ENCODE measurements around the gene MAFG.
A peak's percentile ranks its signal among the peaks of the same experiment; 100 is the strongest.

MAFG gene

DNA sequence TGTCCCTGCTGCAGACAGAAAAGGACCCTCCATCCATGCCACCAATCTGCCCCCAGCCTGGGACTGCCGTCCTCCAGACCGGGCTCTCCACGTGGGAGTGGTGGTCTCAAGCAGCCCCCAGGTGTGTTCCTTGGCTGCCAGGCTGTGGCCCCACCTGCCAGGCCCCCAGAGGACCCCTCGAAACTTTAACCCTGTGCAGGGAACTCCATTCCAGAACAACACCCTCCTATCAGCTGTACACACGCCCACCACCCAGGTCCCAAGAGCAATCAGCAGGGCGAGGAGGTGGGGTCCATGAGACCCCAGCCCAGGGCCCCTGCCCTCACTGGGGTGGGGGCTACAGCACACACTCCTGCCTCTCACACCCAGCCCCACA lies 8.2 kb upstream of the MAFG start:
- Histone ChIP-seq H4K20me1 (ENCODE audit: insufficient read depth, low read length, poor library complexity, severe bottlenecking) (no peaks in the 10 kb centered on the region), H2AFZ (ENCODE audit: low read length) (no peak overlapping the region), H3K4me3 (ENCODE audit: low read length, poor library complexity, severe bottlenecking) (no peak overlapping the region), H3K4me2 (ENCODE audit: low read depth, low read length, poor library complexity, severe bottlenecking) (peak overlapping the region; percentile 73), H3K79me2 (ENCODE audit: insufficient read depth, low read length) (peaks cover 6% of the 10 kb centered on the region; the same call in 1 of the 2 replicates), H3K9ac (ENCODE audit: low read depth, low read length, poor library complexity, severe bottlenecking) (peak overlapping the region; percentile 36), H3K9me2 (replicated peaks; ENCODE audit: low read depth, low read length) (no peaks in the 10 kb centered on the region), H3K27me3 (ENCODE audit: insufficient read depth, low read length, poor library complexity, severe bottlenecking) (no peaks in the 10 kb centered on the region), H3K9me3 (ENCODE audit: insufficient read depth, low read depth, low read length) (no peaks in the 10 kb centered on the region), H3K36me3 (ENCODE audit: insufficient read depth, low read length) (no peaks in the 10 kb centered on the region), H3F3A (ENCODE audit: low read depth) (no peaks in the 10 kb centered on the region), H3K4me1 (ENCODE audit: insufficient read depth, low read length, poor library complexity, severe bottlenecking) (peaks cover 10% of the 10 kb centered on the region)
- no peak for TF ChIP-seq CTCF (conservative IDR thresholded peaks at IDR 0.05; ENCODE audit: low read length)
- TF ChIP-seq EZH2phosphoT487 (IDR thresholded peaks at IDR 0.05; ENCODE audit: borderline replicate concordance), result no peak

DNA sequence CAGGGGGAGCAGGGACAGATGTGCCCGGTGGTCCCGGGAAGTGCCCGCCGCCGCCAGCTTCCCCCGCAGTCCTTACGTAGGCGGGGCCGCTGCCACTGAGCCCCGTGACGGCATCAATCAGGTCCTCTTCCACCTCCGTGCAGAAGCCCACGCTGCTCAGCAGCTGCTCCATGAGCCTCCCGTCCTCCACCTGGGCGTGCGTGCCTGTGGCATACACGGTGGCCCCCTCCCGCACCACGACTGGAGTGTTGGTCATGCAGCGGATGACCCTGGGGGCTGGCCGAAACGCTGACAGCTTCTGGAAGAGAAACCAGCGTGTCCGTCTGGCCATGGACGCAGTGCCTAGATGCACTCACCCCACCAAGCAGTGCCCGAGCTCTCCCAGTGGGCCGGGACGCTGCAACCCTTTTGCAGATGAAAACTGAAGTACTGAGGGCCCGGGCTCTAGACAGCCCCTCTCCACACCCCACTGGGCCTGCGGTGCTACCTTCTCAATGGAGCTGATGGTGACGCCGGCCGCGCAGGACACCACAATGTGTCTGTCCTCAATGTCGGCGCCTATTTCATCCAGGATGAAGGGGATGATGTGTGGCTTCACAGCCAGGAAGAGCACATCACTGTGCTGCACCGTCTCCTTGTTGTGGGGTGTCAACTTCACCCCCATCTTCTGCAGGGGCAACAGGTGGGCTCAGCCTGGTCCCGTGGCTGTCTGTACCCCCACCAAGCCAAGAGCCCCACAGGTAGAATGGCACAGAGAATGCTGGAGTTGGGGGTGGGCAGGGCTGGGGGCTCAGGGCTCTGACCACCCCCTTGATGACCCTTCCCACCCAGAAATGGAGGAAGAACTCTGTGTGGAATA lies 7.5 kb upstream of the MAFG start:
- TF ChIP-seq CTCF (conservative IDR thresholded peaks at IDR 0.05; ENCODE audit: low read length), result no peak
- no peak for TF ChIP-seq EZH2phosphoT487 (IDR thresholded peaks at IDR 0.05; ENCODE audit: borderline replicate concordance)
- H4K20me1 ChIP-seq (ENCODE audit: insufficient read depth, low read length, poor library complexity, severe bottlenecking), result no peaks in the 10 kb centered on the region
- no peaks in the 10 kb centered on the region for H3K36me3 ChIP-seq (ENCODE audit: insufficient read depth, low read length)
- no peak overlapping the region for H3K4me3 ChIP-seq (ENCODE audit: low read length, poor library complexity, severe bottlenecking)
- H3K9me3 ChIP-seq (ENCODE audit: insufficient read depth, low read depth, low read length), result no peaks in the 10 kb centered on the region
- no peak overlapping the region for H3K4me2 ChIP-seq (ENCODE audit: low read depth, low read length, poor library complexity, severe bottlenecking)
- H2AFZ ChIP-seq (ENCODE audit: low read length), result no peak overlapping the region
- peak overlapping the region; percentile 36 for H3K9ac ChIP-seq (ENCODE audit: low read depth, low read length, poor library complexity, severe bottlenecking)
- peaks cover 10% of the 10 kb centered on the region for H3K4me1 ChIP-seq (ENCODE audit: insufficient read depth, low read length, poor library complexity, severe bottlenecking)
- no peaks in the 10 kb centered on the region for H3K27me3 ChIP-seq (ENCODE audit: insufficient read depth, low read length, poor library complexity, severe bottlenecking)
- H3F3A ChIP-seq (ENCODE audit: low read depth), result no peaks in the 10 kb centered on the region
- peaks cover 6% of the 10 kb centered on the region; the same call in 1 of the 2 replicates for H3K79me2 ChIP-seq (ENCODE audit: insufficient read depth, low read length)
- no peaks in the 10 kb centered on the region for H3K9me2 ChIP-seq (replicated peaks; ENCODE audit: low read depth, low read length)

- Histone ChIP-seq H3K4me1 (ENCODE audit: insufficient read depth, low read length, poor library complexity, severe bottlenecking) (peaks cover 4% of the 10 kb centered on the region), H2AFZ (ENCODE audit: low read length) (no peak overlapping the region), H3K27me3 (ENCODE audit: insufficient read depth, low read length, poor library complexity, severe bottlenecking) (no peaks in the 10 kb centered on the region), H3K4me2 (ENCODE audit: low read depth, low read length, poor library complexity, severe bottlenecking) (no peak overlapping the region), H3K4me3 (ENCODE audit: low read length, poor library complexity, severe bottlenecking) (no peak overlapping the region), H3K9me2 (replicated peaks; ENCODE audit: low read depth, low read length) (no peaks in the 10 kb centered on the region), H4K20me1 (ENCODE audit: insufficient read depth, low read length, poor library complexity, severe bottlenecking) (no peaks in the 10 kb centered on the region), H3K9me3 (ENCODE audit: insufficient read depth, low read depth, low read length) (no peaks in the 10 kb centered on the region), H3F3A (ENCODE audit: low read depth) (no peaks in the 10 kb centered on the region), H3K9ac (ENCODE audit: low read depth, low read length, poor library complexity, severe bottlenecking) (no peak overlapping the region), H3K79me2 (ENCODE audit: insufficient read depth, low read length) (peaks cover 6% of the 10 kb centered on the region; the same call in 1 of the 2 replicates), H3K36me3 (ENCODE audit: insufficient read depth, low read length) (no peaks in the 10 kb centered on the region)
- TF ChIP-seq CTCF (conservative IDR thresholded peaks at IDR 0.05; ENCODE audit: low read length) (no peak), EZH2phosphoT487 (IDR thresholded peaks at IDR 0.05; ENCODE audit: borderline replicate concordance) (no peak)
These were observed 6.7 kb upstream of the MAFG start for GRCh38 chr17:81934098-81934757.
